ENCODE results near the gene CLDN7.
A peak's percentile ranks its signal among the peaks of the same experiment; 100 is the strongest.

The CLDN7 gene

DNA sequence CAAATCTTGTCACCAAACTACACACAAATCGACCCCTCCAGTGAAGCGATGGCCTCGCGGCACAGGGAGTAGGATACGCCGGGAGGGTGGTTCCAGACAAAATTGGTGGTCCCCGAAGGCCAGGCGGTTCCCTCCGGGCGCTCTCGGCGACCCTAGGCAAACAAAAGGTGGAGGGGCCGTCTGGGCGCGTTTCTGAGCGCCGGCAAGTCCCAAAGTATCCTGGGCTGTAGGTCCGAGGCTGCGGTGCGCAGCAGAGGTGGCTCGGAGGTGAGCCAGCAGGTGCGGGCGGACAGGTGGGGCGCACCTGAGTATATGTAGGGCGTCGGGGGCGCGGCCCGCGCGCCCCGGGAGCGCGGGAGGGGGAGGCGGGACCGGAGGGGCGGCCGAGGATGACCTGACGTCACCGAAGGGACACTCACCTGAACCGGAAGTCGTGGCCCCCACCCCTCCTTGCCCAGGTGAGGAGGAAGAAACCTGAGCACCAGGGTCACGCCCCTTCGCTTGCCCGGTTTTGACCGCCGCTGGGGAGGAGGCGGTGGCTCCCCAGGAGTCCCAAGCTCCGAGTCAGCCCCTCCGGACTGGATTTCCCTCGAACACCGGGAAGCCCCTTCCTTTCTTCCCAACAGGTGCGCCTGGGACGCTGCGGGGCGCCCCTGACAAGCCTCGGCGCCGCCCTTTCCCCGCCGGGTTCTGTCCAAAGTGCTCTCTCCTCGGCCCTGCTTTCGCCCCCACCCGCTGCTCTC lies at the start of gene CLDN7:
Gene CLDN7 (minus strand): TSS at position 287 of the 743 bp plus-strand sequence. CDS start 435 bp downstream, outside the sequence.
- no peak for DNase-seq (ENCODE audit: low read depth)

DNA sequence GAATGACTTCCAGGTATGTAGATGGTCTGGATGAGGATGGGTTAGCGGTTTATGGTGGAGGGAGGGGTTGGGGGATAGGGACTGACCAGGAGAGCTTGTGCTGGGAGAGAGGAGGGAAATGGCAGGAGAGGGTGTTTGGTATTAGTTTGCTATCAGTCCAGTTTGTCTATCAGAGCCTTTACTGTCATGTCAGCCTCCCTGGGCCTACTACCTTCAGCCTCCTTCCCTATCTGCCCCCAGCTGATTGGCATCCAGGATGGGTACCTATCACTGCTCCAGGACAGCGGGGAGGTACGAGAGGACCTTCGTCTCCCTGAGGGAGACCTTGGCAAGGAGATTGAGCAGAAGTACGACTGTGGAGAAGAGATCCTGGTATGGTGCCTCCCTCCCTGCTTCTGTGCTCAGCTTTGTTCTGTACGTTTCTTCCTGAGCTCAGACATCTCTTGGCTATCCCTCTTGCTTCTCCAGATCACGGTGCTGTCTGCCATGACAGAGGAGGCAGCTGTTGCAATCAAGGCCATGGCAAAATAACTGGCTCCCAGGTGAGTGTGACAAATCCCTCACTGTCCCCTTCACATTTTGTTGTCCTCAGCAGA lies 48.9 kb upstream of the CLDN7 start:
- DNase-seq (ENCODE audit: low read depth): no peak

GRCh38 chr17:7309628-7310027 lies 47.4 kb upstream of the CLDN7 start:
- no peak for DNase-seq (ENCODE audit: low read depth)

DNA sequence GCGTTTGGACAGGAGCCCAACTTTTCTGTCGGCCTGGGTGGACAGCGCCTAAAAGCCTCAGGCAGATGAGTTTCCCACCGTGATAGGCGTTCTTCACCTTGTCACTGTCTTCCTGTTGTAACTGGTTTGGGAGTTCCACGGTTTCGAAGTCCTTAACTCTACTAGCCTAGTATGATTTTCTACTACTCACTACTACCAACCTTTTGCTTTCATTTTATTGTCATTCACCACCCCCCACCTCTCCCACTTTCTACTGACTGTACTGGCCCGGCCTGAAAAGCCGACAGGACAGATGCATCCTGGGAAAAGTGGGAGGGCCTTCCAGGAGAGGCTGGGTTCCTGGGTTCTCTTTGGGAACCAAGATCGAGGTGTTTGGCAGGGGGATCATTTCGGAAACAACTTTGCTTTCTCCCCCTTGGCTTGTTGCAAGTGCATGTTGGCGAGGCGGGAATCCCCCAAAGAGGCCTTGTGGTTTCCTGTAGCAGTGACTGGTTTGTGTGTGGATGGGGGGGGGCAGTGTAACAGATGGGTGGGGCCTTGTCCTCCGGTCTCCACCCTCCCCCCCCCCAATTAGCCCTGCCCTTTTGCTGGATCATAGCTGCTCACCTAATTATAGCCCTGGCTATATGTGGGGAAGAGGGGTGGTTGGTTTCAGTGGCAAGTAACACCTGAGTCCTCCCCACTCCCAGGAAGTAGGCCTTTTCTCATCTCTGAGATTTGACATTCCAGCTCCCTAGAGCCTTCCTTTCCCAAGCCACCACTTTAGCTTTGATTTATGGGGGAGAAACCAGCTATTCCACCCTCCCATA lies 46.6 kb upstream of the CLDN7 start:
- peak; percentile 78 for DNase-seq (ENCODE audit: low read depth)

- DNase-seq (ENCODE audit: low read depth): no peak
These were observed 45.7 kb upstream of the CLDN7 start for GRCh38 chr17:7307686-7308624.

DNA sequence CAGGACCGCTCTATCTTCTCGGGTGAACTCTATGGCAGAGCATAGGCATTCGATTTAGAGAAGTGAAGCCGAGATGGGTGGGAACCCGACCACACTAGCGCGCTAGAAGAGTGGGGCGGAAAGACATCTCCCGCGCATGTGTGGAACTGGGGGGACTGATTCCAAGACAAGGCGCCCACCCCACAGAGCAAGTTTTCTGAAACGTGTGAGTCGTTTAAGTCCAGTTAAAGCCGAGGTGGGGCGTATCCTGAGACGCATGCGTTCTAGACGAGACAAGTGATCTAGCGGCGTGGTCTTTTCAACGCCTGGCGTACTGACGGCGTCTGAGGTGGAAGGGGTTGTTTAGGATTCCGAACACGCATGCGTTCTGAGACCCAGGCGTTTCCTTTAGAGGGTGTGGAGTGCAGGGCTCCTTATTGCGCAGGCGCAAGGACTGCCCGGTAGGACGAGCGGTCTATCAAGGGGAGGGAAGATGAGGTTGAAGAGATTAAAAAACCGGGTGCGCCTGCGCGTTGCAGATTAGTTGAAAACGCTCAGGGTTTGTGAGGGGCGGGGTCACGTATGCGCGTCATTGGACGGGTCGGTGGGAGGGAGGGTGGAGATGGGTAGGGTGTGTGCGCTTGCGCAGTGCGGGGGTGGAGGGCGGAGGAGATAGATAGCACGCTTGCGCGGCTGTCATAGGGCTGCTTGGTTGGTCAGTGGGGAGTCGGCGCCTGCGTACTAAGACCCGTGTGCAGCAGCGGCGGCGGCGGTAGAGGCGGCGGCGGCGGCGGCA lies 44.8 kb upstream of the CLDN7 start, which contains the start of gene EIF5A:
Gene EIF5A (plus strand): TSS at position 718 of the 775 bp plus-strand sequence. CDS start 2,008 bp downstream, outside the sequence.
- DNase-seq (ENCODE audit: low read depth): peak; percentile 100

GRCh38 chr17:7304179-7304578 lies 41.9 kb upstream of the CLDN7 start:
- DNase-seq (ENCODE audit: low read depth): no peak

DNA sequence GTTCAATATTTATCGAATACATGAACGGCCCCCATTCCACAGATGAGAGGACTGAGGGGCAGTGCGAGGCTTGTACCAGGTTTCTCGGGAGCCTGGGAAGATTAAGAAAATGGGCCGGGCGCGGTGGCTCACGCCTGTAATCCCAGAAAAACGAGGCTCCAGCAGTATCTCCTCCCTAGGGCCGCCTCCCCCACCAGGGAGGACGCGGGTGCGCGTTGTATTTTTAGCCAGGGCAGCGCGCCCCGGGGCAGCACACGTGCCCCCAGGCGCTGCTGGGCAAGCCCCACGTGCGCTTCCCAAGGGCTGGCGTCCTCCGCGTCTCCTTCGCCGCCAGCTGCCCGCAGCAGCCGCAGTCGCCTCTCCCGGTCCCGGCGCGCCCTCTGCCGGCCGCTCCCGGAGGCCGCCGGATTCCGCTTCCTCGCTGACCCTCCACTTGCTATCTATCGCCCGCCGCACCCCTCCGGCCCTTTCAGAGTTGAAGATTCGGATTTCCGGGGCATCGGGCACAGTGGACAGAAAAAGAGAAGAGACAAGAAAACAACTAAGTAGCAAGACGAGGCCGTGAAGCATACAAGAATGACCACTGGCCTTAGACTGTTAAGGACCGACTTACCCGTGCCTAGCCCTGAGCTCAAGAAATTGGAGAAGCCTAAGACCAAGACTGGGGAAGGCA lies 34.0 kb upstream of the CLDN7 start:
- peak; percentile 40 for DNase-seq (ENCODE audit: low read depth)

DNA sequence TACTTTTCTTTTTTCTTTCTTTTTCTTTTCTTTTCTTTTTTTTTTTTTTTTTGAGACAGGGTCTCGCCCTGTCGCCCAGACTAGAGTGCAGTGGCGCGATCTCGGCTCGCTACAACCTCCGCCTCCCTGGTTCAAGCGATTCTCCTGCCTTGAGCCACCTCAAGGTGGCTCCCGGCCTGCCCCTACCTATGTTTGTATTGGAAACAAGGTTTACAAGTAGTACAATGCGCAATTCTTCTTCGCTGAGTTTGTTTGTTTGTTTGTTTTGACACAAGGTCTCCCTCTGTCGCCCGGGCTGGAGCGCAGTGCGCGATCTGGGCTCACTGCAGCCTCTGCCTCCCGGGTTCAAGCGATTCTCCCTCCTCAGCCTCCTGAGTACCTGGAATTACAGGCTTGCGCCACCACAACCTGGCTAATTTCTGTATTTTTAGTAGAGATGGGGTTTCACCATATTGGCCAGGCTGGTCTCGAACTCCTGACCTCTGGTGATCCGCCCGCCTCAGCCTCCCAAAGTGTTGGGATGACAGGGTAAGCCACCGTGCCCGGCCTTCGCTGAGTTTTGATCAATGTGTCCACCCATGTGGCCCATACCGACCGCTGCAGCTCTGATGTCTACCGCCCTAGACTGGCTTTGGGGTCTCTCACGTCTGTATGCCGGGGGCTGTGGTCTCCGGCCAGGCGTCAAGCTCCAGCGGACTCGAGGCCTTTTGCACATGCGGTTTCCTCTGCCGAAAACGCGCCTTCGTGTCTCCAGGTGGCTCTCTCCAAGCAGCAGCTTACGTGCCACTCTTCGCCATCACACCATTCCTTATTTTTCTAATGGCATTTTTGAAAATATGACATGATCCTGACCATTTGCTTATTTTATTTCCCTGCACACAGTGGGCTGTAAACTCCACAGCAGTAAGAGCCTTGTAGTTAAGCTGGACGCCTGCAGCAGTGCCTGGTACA lies 33.2 kb upstream of the CLDN7 start:
- DNase-seq (ENCODE audit: low read depth): no peak

DNA sequence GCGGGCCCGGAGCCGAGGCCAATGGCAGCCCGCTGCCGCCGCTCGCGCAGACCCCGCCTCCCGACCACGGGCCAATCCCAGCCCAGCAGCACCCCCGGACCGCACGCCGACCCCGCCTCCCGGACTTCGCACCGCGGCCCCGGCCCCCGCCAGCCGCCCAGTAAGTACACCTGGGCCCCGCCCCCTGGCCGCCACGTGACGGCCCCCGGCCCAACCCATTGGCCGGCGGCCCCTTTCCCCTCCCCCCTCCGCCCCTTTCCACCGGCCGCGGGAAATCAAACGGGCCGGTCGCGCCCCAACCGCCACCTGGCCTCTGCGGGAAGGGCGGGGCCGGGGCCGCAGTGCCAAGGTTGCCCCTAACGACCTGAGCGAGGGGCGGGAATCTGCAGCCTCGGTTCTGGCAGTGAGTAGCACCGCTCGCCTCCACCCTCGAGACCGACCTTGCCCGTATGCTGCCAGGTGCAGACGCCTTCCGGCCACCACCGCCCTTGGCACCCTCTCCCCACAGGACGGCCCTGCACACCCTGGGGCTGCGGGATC lies 32.4 kb upstream of the CLDN7 start, which contains the start of gene YBX2:
Gene YBX2 (minus strand): TSS at position 26 of the 540 bp plus-strand sequence. CDS start 139 bp downstream, outside the sequence.
- DNase-seq (ENCODE audit: low read depth): peak; percentile 45

- DNase-seq (ENCODE audit: low read depth): no peak
These were observed 31.7 kb upstream of the CLDN7 start for GRCh38 chr17:7293816-7294613.

- no peak for DNase-seq (ENCODE audit: low read depth)
These were observed 30.9 kb upstream of the CLDN7 start for GRCh38 chr17:7293159-7293558.

DNA sequence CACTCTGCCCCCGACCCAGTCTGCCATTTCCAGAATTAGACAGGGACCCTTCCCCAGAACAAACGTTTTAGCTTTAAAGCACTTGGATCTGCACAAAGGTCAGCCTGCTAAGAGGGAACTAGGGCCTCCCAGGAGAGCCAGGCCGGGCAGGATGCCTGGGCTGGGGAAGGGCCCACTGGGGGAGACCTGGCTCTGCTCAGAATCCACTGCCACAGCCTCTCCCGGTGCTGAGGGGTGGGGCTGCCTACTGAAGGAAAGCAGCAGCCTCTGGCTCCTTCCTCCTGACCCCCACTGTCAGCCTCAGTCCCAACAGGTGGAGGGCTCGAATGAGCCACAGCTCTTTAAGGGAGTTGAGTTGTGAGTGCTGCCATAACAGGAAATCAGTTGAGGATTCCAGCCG lies 30.5 kb upstream of the CLDN7 start:
- no peak for DNase-seq (ENCODE audit: low read depth)

DNA sequence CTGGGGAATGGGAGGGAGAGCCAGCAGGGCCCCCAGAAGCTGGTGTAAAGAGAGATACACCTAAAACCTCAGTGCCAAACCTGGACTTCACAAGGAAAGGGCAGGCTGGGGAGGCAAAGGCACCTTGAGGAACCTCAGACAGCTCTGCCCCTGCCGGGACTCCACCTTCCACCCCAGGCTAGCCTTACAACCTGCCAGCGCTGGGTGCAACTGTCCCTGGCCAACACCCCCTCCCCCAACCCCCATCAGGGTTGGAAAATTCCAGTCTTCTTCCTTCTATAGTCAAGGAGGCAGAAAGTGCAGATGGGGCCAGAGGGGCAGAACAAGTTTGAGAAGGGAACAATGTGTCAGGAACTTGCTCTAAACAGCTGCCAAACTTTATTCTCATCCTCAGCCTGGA lies 29.9 kb upstream of the CLDN7 start:
- no peak for DNase-seq (ENCODE audit: low read depth)

DNA sequence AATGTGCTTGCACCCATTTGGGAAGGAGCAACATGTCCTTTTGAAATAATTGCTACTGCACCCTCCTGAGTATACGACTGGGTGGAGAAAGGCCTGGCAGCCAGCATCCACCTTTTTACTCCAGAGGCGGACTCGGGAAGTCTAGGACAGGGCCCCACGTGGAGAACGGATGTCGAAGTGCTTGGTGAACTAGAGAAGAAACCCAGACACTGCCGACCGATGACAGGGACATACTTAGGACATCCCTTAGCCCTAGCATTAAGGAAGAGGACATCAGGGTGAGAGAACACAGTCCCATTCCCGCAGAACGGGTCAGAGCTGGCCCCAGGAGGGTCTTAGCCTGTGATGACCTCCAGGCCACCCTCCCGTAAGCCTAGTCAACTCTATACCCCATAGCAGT lies 28.4 kb upstream of the CLDN7 start:
- no peak for DNase-seq (ENCODE audit: low read depth)

DNA sequence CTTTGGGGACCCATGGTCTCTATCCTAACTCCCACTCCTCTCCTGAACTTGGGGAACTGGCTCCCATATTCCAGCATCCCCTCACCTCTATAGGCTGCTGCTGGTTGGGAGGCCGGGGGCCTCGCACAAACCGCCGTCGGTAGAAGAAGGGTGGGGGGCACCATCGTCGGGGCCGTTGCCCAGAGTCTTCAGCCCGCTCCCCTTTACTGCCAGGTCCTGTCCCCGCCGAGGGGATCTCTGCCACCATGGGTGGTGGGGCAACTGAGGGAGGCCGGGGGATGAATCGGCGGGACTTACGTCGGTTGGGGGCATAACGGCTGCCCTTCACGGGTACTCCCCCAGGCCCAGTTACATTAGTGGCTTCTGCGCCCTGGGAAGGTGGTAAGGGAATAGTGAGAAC lies 27.9 kb upstream of the CLDN7 start:
- DNase-seq (ENCODE audit: low read depth): no peak

DNA sequence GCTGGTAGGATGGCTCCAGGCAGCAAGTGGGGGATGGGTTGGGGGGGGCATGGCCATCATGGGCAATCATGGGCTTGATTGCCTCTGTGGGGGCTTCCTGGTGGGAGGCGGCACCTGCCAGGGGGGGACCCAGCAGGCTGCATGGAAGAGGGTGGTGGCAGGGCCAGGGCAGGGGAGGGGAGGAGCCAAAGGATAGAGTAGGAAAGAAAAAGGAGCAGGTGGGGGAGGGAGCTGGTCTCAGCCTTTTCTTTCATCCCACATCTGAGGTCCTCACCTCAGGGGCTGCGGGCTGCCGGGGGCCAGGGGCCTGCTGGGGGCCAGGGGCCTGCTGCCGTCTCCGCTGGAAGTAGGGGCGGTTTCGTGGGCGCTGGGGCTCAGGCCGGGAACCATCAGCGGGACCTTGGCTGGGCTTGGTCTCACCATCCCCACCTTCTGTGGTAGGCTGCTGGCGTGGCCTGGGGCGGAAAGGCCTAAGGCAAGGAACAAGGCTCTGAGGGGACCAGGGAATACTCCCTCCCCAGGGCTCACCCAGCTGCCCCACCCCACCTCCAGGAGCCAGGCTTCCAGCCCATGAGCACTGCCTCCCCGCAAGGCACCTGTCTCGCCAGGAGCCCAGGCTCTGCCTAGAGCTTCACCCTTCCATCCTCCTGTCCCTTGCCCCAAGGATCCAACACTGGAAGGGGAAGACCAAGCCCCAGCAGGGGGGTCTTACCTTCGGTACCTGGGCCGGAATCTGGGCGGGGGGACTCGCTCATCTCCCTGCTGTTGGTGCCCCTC lies 27.2 kb upstream of the CLDN7 start:
- DNase-seq (ENCODE audit: low read depth): no peak
